Measurements from ENCODE around the gene ZC3H4. TPM values are rescaled to one million over a fixed set of nuclear protein-coding genes. Genes with fewer than 3 reads are reported as not detected.
"Not testable (repeated sequence)": the region's sequence is repeated elsewhere in the genome, so short reads cannot be mapped to it uniquely, and the experiment has no call there.

Gene ZC3H4
- total RNA-seq, 1 experiment from 2014 or later = 41.8 TPM

GRCh38 chr19:47081095-47081494, 32.5 kb downstream of the ZC3H4 start:
- peaks cover 89% of the 10 kb centered on the region for H3K36me3 Mint-ChIP-seq (ENCODE audit: insufficient read depth, unreplicated experiment)
- ChIA-PET POLR2A (interaction anchor here (1.3 to 1.8 kb wide), 2 partner anchors 15 to 32 kb away, joined by 3 to 7 read pairs; partner anchors contain the start of gene ZC3H4), CTCF (interaction anchor here (0.9 to 1.9 kb wide), 6 partner anchors 15 to 68 kb away, joined by 3 to 7 read pairs (median 4); no protein-coding TSS in a partner anchor)
- no peak overlapping the region for H3K27ac Mint-ChIP-seq (ENCODE audit: low read depth, unreplicated experiment)
- H3K9me3 Mint-ChIP-seq (ENCODE audit: unreplicated experiment) = no peaks in the 10 kb centered on the region
- intact Hi-C loops (cut with micrococcal nuclease) = no loop called here
- no peak for TF ChIP-seq CTCF (IDR thresholded peaks at IDR 0.05; ENCODE audit: unreplicated experiment)
- no peaks in the 10 kb centered on the region for H3K27me3 Mint-ChIP-seq (ENCODE audit: insufficient read depth, unreplicated experiment)
- DNase-seq (ENCODE audit: unreplicated experiment) = no peak
- H3K4me3 Mint-ChIP-seq (ENCODE audit: unreplicated experiment) = no peak overlapping the region
- BruUV-seq (replicated peaks) = no TSS peak
- H3K4me1 Mint-ChIP-seq (ENCODE audit: insufficient read depth, unreplicated experiment) = no peaks in the 10 kb centered on the region

- H3K4me1 Mint-ChIP-seq (ENCODE audit: insufficient read depth, unreplicated experiment); H3K4me3 Mint-ChIP-seq (ENCODE audit: unreplicated experiment); H3K27ac Mint-ChIP-seq (ENCODE audit: low read depth, unreplicated experiment); BruUV-seq (replicated peaks); H3K27me3 Mint-ChIP-seq (ENCODE audit: insufficient read depth, unreplicated experiment); H3K9me3 Mint-ChIP-seq (ENCODE audit: unreplicated experiment); DNase-seq (ENCODE audit: unreplicated experiment): not testable (repeated sequence)
- ChIA-PET CTCF (interaction anchor here (0.6 to 1.1 kb wide), 8 partner anchors 10 to 169 kb away, joined by 3 to 8 read pairs (median 4); no protein-coding TSS in a partner anchor), POLR2A (interaction anchor here (1.4 kb wide), 1 partner anchor 30 kb away, joined by 4 read pairs; no protein-coding TSS in a partner anchor)
- intact Hi-C loops (cut with micrococcal nuclease) = loop anchor here (5.0 kb wide), 1 partner anchor 66 kb away; no protein-coding TSS in a partner anchor
- H3K36me3 Mint-ChIP-seq (ENCODE audit: insufficient read depth, unreplicated experiment) = peaks cover 91% of the 10 kb centered on the region
These were observed 35.2 kb downstream of the ZC3H4 start for GRCh38 chr19:47078351-47078750.

- Mint-ChIP-seq H3K9me3 (ENCODE audit: unreplicated experiment) (no peaks in the 10 kb centered on the region), H3K4me1 (ENCODE audit: insufficient read depth, unreplicated experiment) (no peaks in the 10 kb centered on the region), H3K27me3 (ENCODE audit: insufficient read depth, unreplicated experiment) (no peaks in the 10 kb centered on the region), H3K4me3 (ENCODE audit: unreplicated experiment) (no peak overlapping the region), H3K27ac (ENCODE audit: low read depth, unreplicated experiment) (no peak overlapping the region), H3K36me3 (ENCODE audit: insufficient read depth, unreplicated experiment) (peaks cover 89% of the 10 kb centered on the region)
- intact Hi-C loops (cut with micrococcal nuclease) = loop anchor here (5.0 kb wide), 1 partner anchor 64 kb away; no protein-coding TSS in a partner anchor
- TF ChIP-seq CTCF (IDR thresholded peaks at IDR 0.05; ENCODE audit: unreplicated experiment) = no peak
- CTCF ChIA-PET = interaction anchor here (1.3 kb wide), 1 partner anchor 50 kb away, joined by 4 read pairs; no protein-coding TSS in a partner anchor
- no TSS peak for BruUV-seq (replicated peaks)
- POLR2A ChIA-PET = no interaction called here
- DNase-seq (ENCODE audit: unreplicated experiment) = no peak
These were observed 37.6 kb downstream of the ZC3H4 start for GRCh38 chr19:47075941-47076340.

- no peaks in the 10 kb centered on the region for H3K9me3 Mint-ChIP-seq (ENCODE audit: unreplicated experiment)
- peaks cover 89% of the 10 kb centered on the region for H3K36me3 Mint-ChIP-seq (ENCODE audit: insufficient read depth, unreplicated experiment)
- no peak for DNase-seq (ENCODE audit: unreplicated experiment)
- ChIA-PET CTCF (interaction anchor here (1.3 kb wide), 1 partner anchor 50 kb away, joined by 4 read pairs; no protein-coding TSS in a partner anchor), POLR2A (no interaction called here)
- H3K27ac Mint-ChIP-seq (ENCODE audit: low read depth, unreplicated experiment) = no peak overlapping the region
- intact Hi-C loops (cut with micrococcal nuclease) = loop anchor here (5.0 kb wide), 1 partner anchor 63 kb away; no protein-coding TSS in a partner anchor
- H3K4me1 Mint-ChIP-seq (ENCODE audit: insufficient read depth, unreplicated experiment) = no peaks in the 10 kb centered on the region
- H3K4me3 Mint-ChIP-seq (ENCODE audit: unreplicated experiment) = no peak overlapping the region
- TF ChIP-seq CTCF (IDR thresholded peaks at IDR 0.05; ENCODE audit: unreplicated experiment) = no peak
- no TSS peak for BruUV-seq (replicated peaks)
- no peaks in the 10 kb centered on the region for H3K27me3 Mint-ChIP-seq (ENCODE audit: insufficient read depth, unreplicated experiment)
These were observed 38.3 kb downstream of the ZC3H4 start for GRCh38 chr19:47075179-47075810.

All from MCF 10A (cell line).